Neuronal stem cell (in vitro differentiated cells): ENCODE data around the gene SDCCAG8.

Experiments
- DNase-seq: peaks from one replicate; pipeline ENCODE4 v3.0.0-alpha.2; 2013; ENCODE audit warnings: low spot score
- H2AFZ ChIP-seq: one replicate; pipeline ENCODE4 v1.6.1; 2013; ENCODE audit warnings: mild to moderate bottlenecking, low read length, inconsistent platforms
- H2AK5ac ChIP-seq: 2 replicates; pipeline ENCODE4 v1.6.1; 2013; ENCODE audit warnings: low read depth, mild to moderate bottlenecking, inconsistent platforms, low read length, moderate library complexity, mixed read lengths
- H2BK120ac ChIP-seq: 2 replicates; pipeline ENCODE4 v1.6.1; 2013; ENCODE audit warnings: low read depth, mild to moderate bottlenecking, inconsistent platforms, low read length, moderate library complexity, mixed read lengths
- H2BK12ac ChIP-seq: one replicate; pipeline ENCODE4 v1.6.1; 2013; ENCODE audit warnings: low read length, inconsistent platforms
- H2BK15ac ChIP-seq: 2 replicates; pipeline ENCODE4 v1.6.1; 2013; ENCODE audit warnings: mild to moderate bottlenecking, low read length, inconsistent platforms, mixed read lengths
- H2BK5ac ChIP-seq: one replicate; pipeline ENCODE4 v1.6.1; 2013; ENCODE audit warnings: inconsistent platforms, mild to moderate bottlenecking, low read length, moderate library complexity
- H3K14ac ChIP-seq: one replicate; pipeline ENCODE4 v1.6.1; 2013; ENCODE audit warnings: low read length, inconsistent platforms
- H3K18ac ChIP-seq: 2 replicates; pipeline ENCODE4 v1.6.1; 2013; ENCODE audit warnings: low read length, inconsistent platforms
- H3K23ac ChIP-seq: 2 replicates; pipeline ENCODE4 v1.6.1; 2013; ENCODE audit warnings: low read depth, mild to moderate bottlenecking, mixed read lengths, low read length, inconsistent platforms; ENCODE audit not compliant: poor library complexity
- H3K27ac ChIP-seq: replicated peaks from 3 replicates; pipeline ENCODE4 v1.5.1; 2013; ENCODE audit warnings: low read length, inconsistent platforms
- H3K27me3 ChIP-seq, 3 experiments: 2 replicates each; pipeline ENCODE4 v1.6.1; 2013; ENCODE audit warnings: low read length in 3 of 3, mild to moderate bottlenecking in 2 of 3, inconsistent platforms in 1 of 3, low read depth in 1 of 3, mixed read lengths in 1 of 3, moderate library complexity in 1 of 3; ENCODE audit not compliant: control insufficient read depth in 3 of 3, insufficient read depth in 3 of 3
- H3K36me3 ChIP-seq, 2 donors: replicated peaks in 1 of 2; 2 replicates each; pipeline ENCODE4 v1.6.1; 2013; ENCODE audit warnings: low read length in 2 of 2; ENCODE audit not compliant: control insufficient read depth in 2 of 2, insufficient read depth in 2 of 2
- H3K4ac ChIP-seq: 2 replicates; pipeline ENCODE4 v1.6.1; 2013; ENCODE audit warnings: inconsistent platforms, mild to moderate bottlenecking, low read length, moderate library complexity
- H3K4me1 ChIP-seq, 2 donors: 1 replicate in 1 of 2; 2 replicates in 1 of 2; pipeline ENCODE4 v1.6.1; 2013; ENCODE audit warnings: low read length in 2 of 2, low read depth in 1 of 2; ENCODE audit not compliant: control insufficient read depth in 2 of 2, insufficient read depth in 1 of 2
- H3K4me2 ChIP-seq: one replicate; pipeline ENCODE4 v1.6.1; 2013; ENCODE audit warnings: mild to moderate bottlenecking, low read length, inconsistent platforms; ENCODE audit not compliant: insufficient read depth, poor library complexity, severe bottlenecking
- H3K4me3 ChIP-seq, 2 donors: 2 replicates each; pipeline ENCODE4 v1.5.1; 2013; ENCODE audit warnings: low read length in 2 of 2, mild to moderate bottlenecking in 2 of 2, inconsistent platforms in 1 of 2, moderate library complexity in 1 of 2
- H3K79me1 ChIP-seq: one replicate; pipeline ENCODE4 v1.6.1; 2013; ENCODE audit warnings: low read depth, mild to moderate bottlenecking, inconsistent platforms, low read length, moderate library complexity
- H3K9ac ChIP-seq: one replicate; pipeline ENCODE4 v1.6.1; 2013; ENCODE audit warnings: mild to moderate bottlenecking, low read depth, low read length, inconsistent platforms; ENCODE audit not compliant: poor library complexity
- H3K9me3 ChIP-seq, 2 donors: replicated peaks in 1 of 2; 2 replicates each; pipeline versions ENCODE3 to v1.6.1; 2013; ENCODE audit warnings: low read length in 2 of 2, mild to moderate bottlenecking in 2 of 2, inconsistent platforms in 1 of 2, low read depth in 1 of 2, mixed read lengths in 1 of 2, moderate library complexity in 1 of 2; ENCODE audit not compliant: control insufficient read depth in 2 of 2, insufficient read depth in 1 of 2
- H4K8ac ChIP-seq: one replicate; pipeline ENCODE4 v1.6.1; 2013; ENCODE audit warnings: low read depth, mild to moderate bottlenecking, inconsistent platforms, low read length, moderate library complexity
- H4K91ac ChIP-seq: one replicate; pipeline ENCODE4 v1.6.1; 2013; ENCODE audit warnings: low read length, low read depth, mild to moderate bottlenecking, inconsistent platforms; ENCODE audit not compliant: poor library complexity
- WGBS, 2 donors: extraction: QIAGEN DNeasy Blood & Tissue Kit; methylation state at CpG; one replicate each; pipeline ENCODE4 v1.1.7; 2013; ENCODE audit warnings: missing lambda C conversion rate in 2 of 2, mixed read lengths in 1 of 2; ENCODE audit not compliant: insufficient read length in 2 of 2, insufficient replicate concordance in 1 of 2; ENCODE audit errors: extremely low coverage in 2 of 2; 5-methylcytosine and 5-hydroxymethylcytosine counted together

SDCCAG8 gene

DNA sequence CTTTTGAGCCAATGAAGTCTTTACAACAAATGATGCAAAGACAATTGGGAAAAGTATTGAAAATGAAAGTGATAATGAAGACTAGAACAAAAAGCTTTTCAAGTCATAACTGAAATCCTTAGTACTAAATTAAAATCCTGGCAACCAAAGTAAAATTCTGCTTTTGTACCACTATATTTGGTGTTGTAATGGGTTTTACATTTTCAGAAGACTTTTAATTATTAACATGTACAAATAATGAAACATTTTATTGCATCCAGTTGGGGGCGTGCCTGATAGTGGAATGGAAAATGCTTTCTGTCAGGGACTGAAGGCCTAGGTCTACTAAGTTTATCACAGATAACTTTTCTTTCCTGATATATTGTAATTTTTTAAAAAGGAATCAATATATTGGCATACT lies 89.4 kb downstream of the SDCCAG8 start:
- Histone ChIP-seq H3K4me3 (no peak overlapping the region), H2BK5ac (no peak overlapping the region), H3K9ac (no peak overlapping the region), H2BK12ac (no peak overlapping the region), H4K91ac (no peak overlapping the region), H2AK5ac (no peak overlapping the region), H3K9me3 (no peaks in the 10 kb centered on the region), H3K4ac (no peak overlapping the region), H3K18ac (no peak overlapping the region), H3K23ac (no peak overlapping the region), H2BK15ac (no peak overlapping the region), H4K8ac (no peak overlapping the region), H3K79me1 (no peaks in the 10 kb centered on the region), H3K4me2 (no peak overlapping the region), H3K36me3 (peaks cover 0 to 1% of the 10 kb centered on the region in 2 donors), H2AFZ (no peak overlapping the region), H3K27ac (peak overlapping the region; percentile 36), H3K4me1 (peaks cover 6 to 29% of the 10 kb centered on the region in 2 donors), H3K14ac (no peak overlapping the region), H2BK120ac (no peak overlapping the region), H3K27me3 (no peaks in the 10 kb centered on the region)
- whole genome bisulfite sequencing, 2 donors = no CpG with 5 or more reads among the region's 1 CpG
- no peak for DNase-seq

DNA sequence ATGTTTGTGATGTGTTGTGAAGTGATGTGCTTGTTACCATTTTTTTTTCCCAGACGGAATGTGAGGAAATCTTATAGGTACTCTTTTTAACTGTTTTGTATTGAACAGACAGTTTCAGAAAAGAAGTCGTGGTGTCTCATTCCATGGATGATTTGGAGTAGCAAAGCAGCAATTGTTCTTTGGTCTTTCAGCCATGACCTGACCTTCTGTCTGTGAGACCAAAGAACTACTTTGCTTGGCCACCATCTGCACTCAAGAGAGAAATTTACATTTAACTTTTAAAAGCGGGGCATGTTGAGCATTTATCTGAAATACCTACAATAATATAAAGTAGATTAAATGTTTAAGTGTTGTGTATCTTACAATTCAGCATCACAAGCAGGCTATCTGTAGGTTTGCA lies 90.2 kb downstream of the SDCCAG8 start:
- Histone ChIP-seq H3K4me2 (no peak overlapping the region), H3K9ac (no peak overlapping the region), H3K4me1 (peaks cover 4 to 29% of the 10 kb centered on the region in 2 donors), H2AFZ (no peak overlapping the region), H3K36me3 (no peaks in the 10 kb centered on the region), H2BK15ac (no peak overlapping the region), H3K27ac (peak overlapping the region; percentile 61), H2BK5ac (no peak overlapping the region), H2BK120ac (no peak overlapping the region), H3K23ac (no peak overlapping the region), H2BK12ac (no peak overlapping the region), H3K14ac (no peak overlapping the region), H4K8ac (no peak overlapping the region), H3K79me1 (no peaks in the 10 kb centered on the region), H3K4ac (no peak overlapping the region), H3K9me3 (peaks cover 0 to 5% of the 10 kb centered on the region in 2 donors), H4K91ac (no peak overlapping the region), H3K27me3 (no peaks in the 10 kb centered on the region), H3K18ac (no peak overlapping the region), H2AK5ac (no peak overlapping the region), H3K4me3 (no peak overlapping the region)
- WGBS, 2 donors = no CpG with 5 or more reads among the region's 3 CpGs
- peak; percentile 60 for DNase-seq

DNA sequence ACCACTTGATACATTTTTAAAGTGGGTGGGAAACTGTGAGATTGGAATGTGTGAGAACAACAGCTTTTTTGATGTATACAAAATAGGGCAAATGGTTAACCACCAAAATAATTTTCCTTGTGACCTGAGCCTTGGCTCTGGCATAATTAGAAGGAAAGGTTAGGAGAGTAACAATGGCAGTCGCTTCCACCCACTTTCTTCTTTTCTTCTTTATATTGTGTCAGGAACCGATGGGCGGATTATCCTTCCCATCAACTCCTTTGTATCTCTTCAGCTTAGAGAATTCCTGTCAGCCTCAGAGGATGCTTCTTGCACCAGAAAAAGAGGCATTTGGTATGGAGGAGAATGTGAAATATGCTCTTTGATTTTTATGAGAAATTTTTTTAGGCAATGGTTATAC lies 90.6 kb downstream of the SDCCAG8 start:
- no CpG with 5 or more reads among the region's 3 CpGs for WGBS, 2 donors
- DNase-seq = peak; percentile 76
- no peak overlapping the region for H3K4me3 ChIP-seq

DNA sequence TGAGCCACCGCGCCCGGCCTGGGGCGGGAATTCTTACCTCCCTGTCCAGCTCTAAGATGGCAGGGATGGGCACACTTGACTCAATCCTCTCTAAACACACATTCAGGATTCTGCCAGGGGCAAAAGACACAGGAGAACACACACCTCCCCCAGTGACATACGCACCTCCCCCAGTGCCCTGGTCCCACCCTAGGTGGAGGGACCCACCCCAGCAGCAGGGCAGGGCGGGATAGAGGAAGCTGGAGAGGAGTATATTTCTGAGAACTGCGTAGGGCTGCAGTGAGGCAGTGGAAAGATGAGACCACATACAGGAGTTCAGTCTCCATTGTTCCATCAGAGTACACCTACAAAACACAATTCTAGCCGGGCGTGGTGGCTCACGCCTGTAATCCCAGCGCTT lies 92.5 kb downstream of the SDCCAG8 start:
- H3K27ac ChIP-seq = peak overlapping the region; percentile 56
- H3K36me3 ChIP-seq = no peaks in the 10 kb centered on the region
- no peak overlapping the region for H3K4me3 ChIP-seq
- no peak overlapping the region for H3K4me2 ChIP-seq
- peak overlapping the region; percentile 88 for H2BK12ac ChIP-seq
- H3K23ac ChIP-seq = peak overlapping the region; percentile 29
- no peak overlapping the region for H2AFZ ChIP-seq
- peaks cover 4 to 29% of the 10 kb centered on the region in 2 donors for H3K4me1 ChIP-seq
- WGBS, 2 donors = no CpG with 5 or more reads among the region's 11 CpGs
- no peak overlapping the region for H2BK5ac ChIP-seq
- no peak overlapping the region for H3K14ac ChIP-seq
- no peaks in the 10 kb centered on the region for H3K27me3 ChIP-seq
- H2BK120ac ChIP-seq = peak overlapping the region; percentile 84
- peak overlapping the region; percentile 69 for H2BK15ac ChIP-seq
- no peak for DNase-seq
- H3K18ac ChIP-seq = peak overlapping the region; percentile 99
- H3K79me1 ChIP-seq = no peaks in the 10 kb centered on the region
- H4K8ac ChIP-seq = peak overlapping the region; percentile 54
- H3K9ac ChIP-seq = no peak overlapping the region
- peak overlapping the region; percentile 87 for H4K91ac ChIP-seq
- H3K9me3 ChIP-seq = peaks cover 0 to 10% of the 10 kb centered on the region in 2 donors
- peak overlapping the region; percentile 97 for H2AK5ac ChIP-seq
- H3K4ac ChIP-seq = peak overlapping the region; percentile 93

More for the DNA sequence above, 90.6 kb downstream of the SDCCAG8 start:
- H3K9me3 ChIP-seq = peaks cover 0 to 10% of the 10 kb centered on the region in 2 donors
- no peak overlapping the region for H3K18ac ChIP-seq
- no peak overlapping the region for H2BK15ac ChIP-seq
- H2BK120ac ChIP-seq = no peak overlapping the region
- no peak overlapping the region for H3K14ac ChIP-seq
- no peak overlapping the region for H4K8ac ChIP-seq
- H4K91ac ChIP-seq = no peak overlapping the region
- no peak overlapping the region for H3K4ac ChIP-seq
- peak overlapping the region; percentile 91 for H3K27ac ChIP-seq
- no peaks in the 10 kb centered on the region for H3K36me3 ChIP-seq
- no peak overlapping the region for H2BK12ac ChIP-seq
- no peaks in the 10 kb centered on the region for H3K79me1 ChIP-seq
- no peak overlapping the region for H2AK5ac ChIP-seq
- H2AFZ ChIP-seq = no peak overlapping the region
- H2BK5ac ChIP-seq = no peak overlapping the region
- H3K23ac ChIP-seq = no peak overlapping the region
- no peak overlapping the region for H3K9ac ChIP-seq
- no peaks in the 10 kb centered on the region for H3K27me3 ChIP-seq
- no peak overlapping the region for H3K4me2 ChIP-seq
- peaks cover 4 to 29% of the 10 kb centered on the region in 2 donors for H3K4me1 ChIP-seq
